ENCODE measurements around the gene HIBADH. TPM values are rescaled to one million over a fixed set of nuclear protein-coding genes. Genes with fewer than 3 reads are reported as not detected.

The HIBADH gene
- total RNA-seq, 1 experiment from 2014 or later = 23.2 TPM

GRCh38 chr7:27518561-27519350, 143.9 kb downstream of the HIBADH start:
- H2BK15ac ChIP-seq (ENCODE audit: low read depth, low read length) = no peak overlapping the region
- no CpG with 5 or more reads among the region's 4 CpGs for WGBS (ENCODE audit: extremely low coverage, insufficient read length, low lambda C conversion rate)
- H3K56ac ChIP-seq (ENCODE audit: insufficient read length, low read depth, low read length) = no peak overlapping the region

More at GRCh38 chr7:27518561-27519350, 143.9 kb downstream of the HIBADH start:
- peaks cover 48% of the 10 kb centered on the region for H3K27me3 Mint-ChIP-seq (ENCODE audit: low read depth)
- H2BK5ac ChIP-seq (ENCODE audit: insufficient read length, low read length) = no peak overlapping the region
- H3K79me1 ChIP-seq (ENCODE audit: insufficient read depth, low read depth, low read length, poor library complexity, severe bottlenecking) = no peaks in the 10 kb centered on the region
- no peak for DNase-seq
- H4K5ac ChIP-seq (ENCODE audit: insufficient read length, low read depth, low read length) = no peak overlapping the region
- H4K20me1 ChIP-seq (ENCODE audit: control insufficient read depth, insufficient read depth, insufficient read length) = peaks cover 3% of the 10 kb centered on the region
- H3K27ac ChIP-seq (ENCODE audit: insufficient read length, low read depth, low read length) = no peak overlapping the region
- no peak overlapping the region for H2BK120ac ChIP-seq (ENCODE audit: low read depth, low read length, poor library complexity, severe bottlenecking)
- H3K9me3 Mint-ChIP-seq = no peaks in the 10 kb centered on the region
- no peaks in the 10 kb centered on the region for H3K9me3 ChIP-seq (ENCODE audit: control insufficient read depth, low read depth, low read length)
- no peak for TF ChIP-seq CTCF (conservative IDR thresholded peaks at IDR 0.05)
- peaks cover 23 to 26% of the 10 kb centered on the region in 2 experiments for H3K4me1 Mint-ChIP-seq
- no peak overlapping the region for H4K91ac ChIP-seq (ENCODE audit: insufficient read length, low read depth, low read length)
- H3K79me2 ChIP-seq (ENCODE audit: insufficient read depth, low read length) = no peaks in the 10 kb centered on the region
- H3K18ac ChIP-seq (ENCODE audit: insufficient read length, low read depth, low read length) = no peak overlapping the region
- H3K4ac ChIP-seq (ENCODE audit: low read depth, low read length) = no peak overlapping the region
- no peak overlapping the region for H3K27ac Mint-ChIP-seq
- H4K8ac ChIP-seq (replicated peaks; ENCODE audit: insufficient read length, low read depth, low read length) = no peak overlapping the region
- no peaks in the 10 kb centered on the region for H3K27me3 ChIP-seq (ENCODE audit: insufficient read depth, low read length)
- no peak overlapping the region for H3K4me3 Mint-ChIP-seq
- no peaks in the 10 kb centered on the region for H3K4me1 ChIP-seq (ENCODE audit: insufficient read depth, low read length)
- H2BK12ac ChIP-seq (ENCODE audit: insufficient read length, low read depth, low read length) = no peak overlapping the region
- no peak overlapping the region for H3K14ac ChIP-seq (ENCODE audit: insufficient read depth, low read length)
- no peak overlapping the region for H2BK20ac ChIP-seq (ENCODE audit: low read depth, low read length, poor library complexity, severe bottlenecking)
- no peak overlapping the region for H2AK5ac ChIP-seq (ENCODE audit: insufficient read length, low read length)
- no peak overlapping the region for H3K23ac ChIP-seq (ENCODE audit: insufficient read length, low read depth, low read length)
- no peak overlapping the region for H3K4me2 ChIP-seq (ENCODE audit: insufficient read depth, insufficient read length, low read length)
- no peaks in the 10 kb centered on the region for H3K23me2 ChIP-seq (ENCODE audit: insufficient read length, low read depth, low read length, poor library complexity, severe bottlenecking)
- no peak overlapping the region for H3K9ac ChIP-seq (ENCODE audit: extremely low read depth, insufficient read length, low read length)
- H2AFZ ChIP-seq (ENCODE audit: low read length) = no peak overlapping the region
- no peak overlapping the region for H3T11ph ChIP-seq (ENCODE audit: low read length)
- H3K36me3 Mint-ChIP-seq (ENCODE audit: insufficient read depth in 1 of 3, low read depth in 3 of 3) = no peaks in the 10 kb centered on the region; a peak in 3 of 7 replicates

Data from H9 (cell line).